Tibial nerve (tissue), 3 donors: Measurements from ENCODE around the gene TMC6.

ENCODE experiments used
- CTCF ChIP-seq, 5 experiments: fragments of 200-600 bp in 3 of 5; fragments of 450-650 bp in 2 of 5; sonication (generic) in 3 of 5; IDR thresholded peaks; one replicate each; pipeline ENCODE4 v1.5.1; 2016 to 2019; ENCODE audit warnings: antibody characterized with exemption in 5 of 5, mild to moderate bottlenecking in 3 of 5, moderate library complexity in 2 of 5
- POLR2A ChIP-seq, 2 donors: fragments of 450-650 bp; IDR thresholded peaks; one replicate each; pipeline ENCODE4 v1.6.1; 2017; ENCODE audit warnings: antibody characterized with exemption in 2 of 2, mild to moderate bottlenecking in 2 of 2, moderate library complexity in 2 of 2

- TF ChIP-seq CTCF (IDR thresholded peaks at IDR 0.05) (peak; percentile 98 to 99 (median 99)), POLR2A (IDR thresholded peaks at IDR 0.05) (no peak)
These were observed 15.8 kb downstream of the TMC6 start for GRCh38 chr17:78112518-78113471.
